Suppressor macrophage (primary cell): ENCODE results near the gene DHX38.

ENCODE experiments used
- DNase-seq, 4 experiments: peaks; one replicate each; pipeline ENCODE4 v3.0.0-alpha.2; 2020 to 2022

Gene DHX38

GRCh38 chr16:72123426-72123825 lies 29.8 kb downstream of the DHX38 start:
- no peak for DNase-seq

GRCh38 chr16:72124148-72124547 lies 30.5 kb downstream of the DHX38 start:
- no peak for DNase-seq

GRCh38 chr16:72124761-72125634 lies 31.4 kb downstream of the DHX38 start:
- peak; percentile 81 to 91 (median 88) for DNase-seq

- peak; percentile 49 to 77 (median 67) for DNase-seq
These were observed 32.2 kb downstream of the DHX38 start for GRCh38 chr16:72125635-72126428.

GRCh38 chr16:72126429-72126765 lies 32.8 kb downstream of the DHX38 start:
- peak; percentile 37 to 69 (median 56) for DNase-seq

GRCh38 chr16:72128701-72129100 lies 35.1 kb downstream of the DHX38 start:
- no peak for DNase-seq

- peak; percentile 28 to 74 (median 56) for DNase-seq
These were observed 36.5 kb downstream of the DHX38 start for GRCh38 chr16:72129976-72130656.

GRCh38 chr16:72131036-72131435 lies 37.4 kb downstream of the DHX38 start:
- peak; percentile 83 to 96 (median 94) for DNase-seq

- DNase-seq, result peak in 3 of 4 experiments; percentile 45 to 60 (median 58)
These were observed 39.1 kb downstream of the DHX38 start for GRCh38 chr16:72132726-72133125.

GRCh38 chr16:72134507-72134906 lies 40.9 kb downstream of the DHX38 start:
- DNase-seq, result no peak

GRCh38 chr16:72137380-72138063 lies 43.9 kb downstream of the DHX38 start:
- DNase-seq, result no peak

GRCh38 chr16:72138064-72138572 lies 44.5 kb downstream of the DHX38 start:
- no peak for DNase-seq

GRCh38 chr16:72139908-72140307 lies 46.3 kb downstream of the DHX38 start:
- DNase-seq, result no peak

- peak in 2 of 4 experiments; percentile 32 to 34 for DNase-seq
These were observed 48.8 kb downstream of the DHX38 start for GRCh38 chr16:72142476-72142875.

GRCh38 chr16:72149676-72150464 lies 56.2 kb downstream of the DHX38 start:
- no peak for DNase-seq

- no peak for DNase-seq
These were observed 65.7 kb downstream of the DHX38 start for GRCh38 chr16:72159386-72159785.

GRCh38 chr16:72159801-72160200 lies 66.2 kb downstream of the DHX38 start:
- no peak for DNase-seq

GRCh38 chr16:72162105-72162692 lies 68.6 kb downstream of the DHX38 start:
- no peak for DNase-seq
